GM21529 (cell line): Measurements from ENCODE around the gene CFP.

Experiments
- ATAC-seq: cut with Tn5 transposase; IDR thresholded peaks from one replicate; pipeline ENCODE4 v1.9.1; 2021; ENCODE audit not compliant: unreplicated experiment

CFP gene

DNA sequence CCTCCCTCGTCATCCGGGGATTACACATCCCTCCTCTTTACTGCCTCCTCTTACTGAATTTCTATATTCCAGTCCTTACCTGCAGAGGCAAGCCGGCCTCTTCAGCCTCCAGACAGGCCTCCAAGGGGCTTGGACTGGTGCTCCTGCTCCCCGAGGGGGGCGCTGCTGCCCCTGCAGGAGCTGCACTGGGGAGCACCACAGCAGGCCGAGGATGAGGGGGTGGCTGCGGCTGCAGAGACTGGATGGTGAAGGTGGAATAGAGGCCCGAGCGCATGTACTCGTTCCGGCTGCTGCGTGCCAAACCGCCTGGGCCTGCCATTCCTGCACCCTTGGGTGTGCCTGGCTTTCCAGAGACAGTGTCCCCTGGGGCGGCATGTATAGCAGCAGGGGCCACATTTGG lies 9.1 kb upstream of the CFP start:
- ATAC-seq = no peak

DNA sequence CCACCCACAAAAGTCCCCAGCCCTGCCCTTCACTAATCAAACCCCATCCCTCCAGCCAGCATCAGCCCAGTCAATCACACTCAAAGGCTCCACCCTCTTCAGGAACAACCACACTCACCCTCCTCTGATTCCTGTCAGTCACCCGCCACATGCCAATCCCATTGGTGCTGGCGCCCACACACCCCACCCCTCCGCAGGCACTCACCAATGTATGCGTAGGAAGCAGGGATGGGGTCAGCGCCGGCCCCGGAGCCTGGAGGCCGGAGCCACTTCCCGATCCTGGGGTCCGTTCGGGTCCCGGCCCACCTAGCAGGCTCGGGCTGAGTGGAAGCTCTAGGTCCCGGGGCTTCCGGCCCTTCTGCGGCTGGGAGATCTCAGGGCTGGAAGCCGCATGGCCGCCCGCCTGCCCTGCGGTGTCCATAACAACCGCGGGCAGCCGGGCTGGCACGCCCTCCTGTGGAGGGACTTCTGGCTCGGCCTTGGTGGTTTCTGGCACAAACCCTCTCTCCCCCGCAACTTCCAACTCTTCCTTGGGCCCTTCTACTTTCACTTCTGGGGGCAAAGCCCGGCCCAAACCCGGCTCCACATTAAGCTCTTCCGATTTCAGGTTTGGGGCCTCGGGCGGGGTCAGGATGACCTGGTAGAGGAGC lies 7.9 kb upstream of the CFP start:
- no peak for ATAC-seq

DNA sequence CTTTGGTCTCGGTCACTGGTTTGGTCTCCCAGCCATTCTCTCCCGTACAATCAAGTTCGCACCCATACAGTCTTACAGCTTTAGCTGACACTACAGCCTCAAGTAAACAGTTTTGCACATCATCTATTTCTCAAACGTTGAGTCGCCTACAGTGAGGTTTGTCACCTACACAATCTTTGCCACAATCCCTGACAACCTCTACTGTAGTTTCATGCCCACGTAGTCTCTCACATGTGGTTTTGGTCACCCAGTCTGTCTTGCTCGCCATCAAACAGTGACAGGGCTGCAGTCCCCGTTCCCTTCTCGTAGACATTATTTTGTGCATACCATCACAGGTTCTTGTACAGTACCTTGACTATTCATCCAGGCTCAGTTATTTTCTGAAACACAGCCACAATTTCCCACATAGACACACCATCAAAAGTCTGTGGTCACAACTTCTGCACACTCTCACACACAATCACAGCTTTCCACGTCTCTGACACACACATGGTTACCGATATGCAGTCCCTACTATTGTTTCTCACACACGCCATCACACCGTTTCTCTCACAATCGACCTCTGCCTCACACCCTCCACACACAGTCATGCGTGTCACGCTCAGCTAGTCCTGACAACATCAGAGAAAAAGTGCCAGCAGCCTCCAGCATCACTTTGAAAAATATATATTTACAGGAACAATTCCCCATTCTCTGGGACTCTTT lies 5.3 kb upstream of the CFP start:
- ATAC-seq = no peak

DNA sequence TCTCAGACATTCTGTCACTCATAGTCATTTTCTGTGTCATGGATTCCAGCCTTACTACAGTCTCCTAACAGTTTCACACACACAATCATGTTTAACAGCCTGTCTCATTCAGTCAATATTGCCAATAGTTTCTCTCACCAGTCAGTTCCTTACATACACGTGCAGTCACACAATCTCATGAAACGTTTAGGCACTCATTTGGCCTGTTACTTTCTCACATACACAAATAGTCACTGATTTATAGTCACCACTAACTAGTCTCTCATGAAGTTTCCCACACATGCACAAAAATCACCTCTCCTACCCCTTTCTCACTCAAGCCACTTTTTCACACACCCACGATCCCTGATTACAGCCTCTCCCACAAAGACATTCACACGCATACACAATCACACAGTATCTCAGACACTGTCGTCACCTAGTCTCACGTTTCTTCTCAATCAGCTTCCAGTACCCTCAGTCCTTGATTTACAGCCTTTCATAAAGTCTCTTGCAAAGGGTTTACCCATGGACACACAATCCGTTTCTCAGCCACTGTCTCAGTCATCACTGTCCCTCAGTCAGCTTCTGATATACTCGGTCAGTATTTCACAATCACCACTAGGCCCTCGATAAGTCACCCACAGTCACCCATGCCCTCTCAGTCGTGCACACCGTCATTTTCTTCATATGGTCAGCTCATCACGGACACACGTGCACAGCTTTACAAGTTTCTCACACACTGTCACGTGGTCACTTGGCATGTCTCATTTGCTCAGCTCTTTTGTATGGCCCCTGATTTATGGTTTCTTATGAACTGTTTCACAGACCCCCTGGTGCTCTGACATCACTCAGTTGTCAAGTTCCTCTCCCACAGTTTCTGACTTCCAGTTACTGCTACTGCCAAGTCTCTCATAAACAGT lies 4.2 kb upstream of the CFP start:
- ATAC-seq = no peak

DNA sequence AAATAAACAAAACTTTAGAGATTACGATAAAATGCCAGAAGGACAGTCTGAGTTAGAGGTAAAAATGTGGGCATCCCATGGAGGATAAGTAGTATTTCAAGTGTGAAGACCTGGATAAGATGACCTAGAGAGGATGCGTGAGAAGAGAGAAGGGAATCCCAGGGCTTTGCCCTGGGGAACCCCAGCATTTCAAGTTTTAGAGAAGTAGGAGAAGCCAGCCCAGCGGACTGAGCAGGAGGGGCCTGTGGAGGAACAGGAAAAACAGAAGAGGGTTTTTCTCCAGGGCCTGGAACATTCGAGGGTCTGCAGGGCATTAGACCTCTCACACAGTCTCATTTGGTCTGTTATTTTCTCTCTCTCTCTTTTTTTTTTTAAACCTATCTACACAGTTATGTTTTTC lies 2.9 kb upstream of the CFP start:
- no peak for ATAC-seq

DNA sequence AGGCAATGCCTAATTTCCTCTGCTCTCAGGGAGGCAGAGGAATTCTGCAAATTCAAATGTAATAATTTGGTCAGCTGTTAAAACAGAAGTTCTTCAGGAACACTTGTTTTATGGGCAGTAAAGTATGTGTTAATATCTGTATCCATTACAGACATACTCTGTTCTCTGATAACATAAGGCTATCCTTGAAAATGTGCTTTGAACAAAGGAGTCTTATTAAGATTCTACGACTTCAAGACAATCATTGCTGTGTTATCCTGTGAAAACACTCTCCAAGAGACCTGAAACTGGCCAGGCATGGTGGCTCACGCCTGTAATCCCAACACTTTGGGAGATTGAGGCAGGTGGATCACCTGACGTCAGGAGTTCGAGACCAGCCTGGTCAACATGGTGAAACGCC lies 1.9 kb upstream of the CFP start:
- no peak for ATAC-seq

DNA sequence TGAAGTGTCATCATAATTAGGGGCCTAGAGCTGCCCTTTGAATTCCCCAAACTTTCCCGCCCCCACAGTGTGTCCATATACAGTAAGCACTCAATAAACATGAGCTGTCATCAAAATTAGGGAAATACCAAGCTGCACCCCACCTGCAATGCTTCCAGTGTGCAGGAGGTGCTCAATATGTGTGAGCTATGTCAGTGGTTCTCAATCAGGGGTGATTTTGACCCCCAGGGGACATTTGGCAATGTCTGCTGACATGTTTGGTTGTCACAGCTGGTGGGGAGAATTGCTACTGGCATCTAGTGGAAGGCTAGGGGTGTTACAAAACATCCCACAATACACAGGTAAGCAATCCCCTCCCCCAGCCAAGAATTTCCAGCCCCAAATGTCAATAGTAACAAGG lies 748 bp downstream of the CFP start:
- ATAC-seq = no peak

DNA sequence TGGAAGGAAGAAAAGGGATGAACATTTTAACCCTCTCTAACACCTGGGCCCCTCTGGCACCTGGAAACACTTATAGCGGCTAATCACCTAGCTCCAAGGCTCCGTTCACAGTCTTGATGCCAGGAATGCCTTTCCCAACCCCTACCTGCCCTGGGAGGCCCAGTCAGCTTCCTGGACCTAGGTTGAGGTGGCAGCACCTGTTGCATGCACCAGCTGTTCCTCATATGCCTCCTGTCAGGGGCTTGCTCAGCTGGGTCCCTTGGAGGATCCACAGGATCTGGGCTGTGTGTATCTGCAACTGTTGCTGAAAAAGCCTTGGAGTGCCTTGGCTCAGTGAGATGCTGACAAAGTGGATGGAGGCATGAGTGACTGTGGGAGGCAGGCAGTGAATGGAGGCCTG lies 4.4 kb downstream of the CFP start:
- ATAC-seq = no peak

DNA sequence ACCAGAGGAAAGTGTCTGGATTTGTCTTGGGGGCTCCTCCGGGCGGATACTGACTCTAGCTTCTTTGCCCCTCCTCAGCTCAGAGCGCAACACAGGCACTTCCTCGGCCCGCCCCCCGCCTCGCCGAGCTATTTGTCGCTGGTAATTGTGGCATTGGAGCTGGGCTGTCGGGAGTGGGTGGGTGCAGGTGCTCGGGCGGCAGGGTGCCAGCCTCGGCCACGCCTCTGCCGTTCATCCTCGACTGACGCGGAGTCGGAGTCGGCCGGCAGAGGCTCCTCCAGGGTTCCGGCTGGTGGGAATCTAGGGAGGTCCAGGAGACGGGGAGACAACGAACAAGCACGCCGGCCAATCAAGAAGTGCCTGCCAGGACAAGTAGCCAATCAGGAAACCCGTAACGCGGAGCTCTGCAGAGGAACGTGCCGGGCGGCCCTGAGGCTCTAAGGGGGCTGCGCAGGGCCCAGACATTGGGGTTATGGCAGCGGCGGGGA lies 6.1 kb downstream of the CFP start:
- ATAC-seq = no peak

DNA sequence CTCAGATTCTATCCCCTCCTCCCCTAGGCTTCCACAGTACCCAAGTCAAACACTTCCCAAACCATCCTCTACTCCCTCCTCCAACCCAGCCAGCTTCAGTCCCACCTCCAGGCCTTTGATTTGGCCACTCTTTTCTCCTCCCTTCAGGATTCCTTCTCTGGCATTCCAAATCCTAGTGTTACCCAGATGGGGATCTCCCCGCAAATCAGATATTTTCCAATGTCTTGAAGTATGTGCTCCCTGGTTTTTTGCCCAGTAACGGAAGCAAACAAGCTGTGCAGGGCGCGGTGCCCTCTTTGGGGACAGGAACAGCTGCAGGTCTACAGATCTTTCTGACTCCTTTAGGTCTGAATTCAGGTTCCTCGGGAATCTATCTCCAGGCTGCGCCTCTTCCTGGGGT lies 7.9 kb downstream of the CFP start:
- no peak for ATAC-seq

DNA sequence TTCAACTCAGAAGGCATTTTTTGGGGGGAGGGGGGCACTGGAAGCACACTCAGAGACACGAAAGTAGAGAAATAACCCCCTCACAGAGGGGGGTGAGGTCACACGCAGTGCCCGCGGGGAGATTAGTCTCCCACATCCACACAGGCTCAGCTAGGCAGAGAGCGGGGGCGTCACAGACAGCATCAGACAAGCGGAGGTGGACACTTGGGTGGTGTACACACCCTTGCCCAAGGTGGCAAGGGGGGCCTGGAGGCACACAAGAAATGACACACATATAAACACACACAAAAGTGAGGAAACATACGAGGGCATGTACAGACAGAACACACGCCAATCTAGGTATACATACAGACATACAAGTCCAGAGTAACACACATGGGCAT lies 9.4 kb downstream of the CFP start:
- no peak for ATAC-seq

DNA sequence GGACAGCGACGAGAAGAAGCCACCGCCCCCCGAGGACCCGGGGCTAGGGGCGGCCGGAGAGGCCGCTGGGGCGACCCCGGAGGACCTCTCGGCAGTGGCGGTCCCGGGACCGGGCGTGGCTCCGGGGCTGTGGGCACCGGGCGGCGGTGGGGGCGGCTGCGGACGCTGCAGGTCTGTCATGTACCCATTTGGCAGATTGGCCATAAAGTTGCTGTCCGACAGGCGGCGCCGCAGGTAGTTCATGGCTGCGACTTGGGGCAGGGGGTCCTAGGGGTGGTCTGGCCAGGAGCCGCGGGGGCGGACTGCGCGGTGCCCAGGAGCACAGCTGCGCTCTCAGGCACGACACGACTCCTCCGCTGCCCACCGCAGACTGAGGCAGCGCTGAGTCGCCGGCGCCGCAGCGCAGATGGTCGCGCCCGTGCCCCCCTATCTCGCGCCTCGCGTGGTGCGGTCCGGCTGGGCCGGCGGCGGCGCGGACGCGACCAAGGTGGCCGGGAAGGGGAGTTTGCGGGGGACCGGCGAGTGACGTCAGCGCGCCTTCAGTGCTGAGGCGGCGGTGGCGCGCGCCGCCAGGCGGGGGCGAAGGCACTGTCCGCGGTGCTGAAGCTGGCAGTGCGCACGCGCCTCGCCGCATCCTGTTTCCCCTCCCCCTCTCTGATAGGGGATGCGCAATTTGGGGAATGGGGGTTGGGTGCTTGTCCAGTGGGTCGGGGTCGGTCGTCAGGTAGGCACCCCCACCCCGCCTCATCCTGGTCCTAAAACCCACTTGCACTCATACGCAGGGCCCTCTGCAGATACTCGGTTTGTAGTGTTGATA lies 10.0 kb downstream of the CFP start, which contains the start of gene SYN1:
SYN1 (minus strand) TSS at position 372 of the 817 bp plus-strand sequence; CDS start at position 243, 129 bp downstream.
- peak; percentile 59 for ATAC-seq

DNA sequence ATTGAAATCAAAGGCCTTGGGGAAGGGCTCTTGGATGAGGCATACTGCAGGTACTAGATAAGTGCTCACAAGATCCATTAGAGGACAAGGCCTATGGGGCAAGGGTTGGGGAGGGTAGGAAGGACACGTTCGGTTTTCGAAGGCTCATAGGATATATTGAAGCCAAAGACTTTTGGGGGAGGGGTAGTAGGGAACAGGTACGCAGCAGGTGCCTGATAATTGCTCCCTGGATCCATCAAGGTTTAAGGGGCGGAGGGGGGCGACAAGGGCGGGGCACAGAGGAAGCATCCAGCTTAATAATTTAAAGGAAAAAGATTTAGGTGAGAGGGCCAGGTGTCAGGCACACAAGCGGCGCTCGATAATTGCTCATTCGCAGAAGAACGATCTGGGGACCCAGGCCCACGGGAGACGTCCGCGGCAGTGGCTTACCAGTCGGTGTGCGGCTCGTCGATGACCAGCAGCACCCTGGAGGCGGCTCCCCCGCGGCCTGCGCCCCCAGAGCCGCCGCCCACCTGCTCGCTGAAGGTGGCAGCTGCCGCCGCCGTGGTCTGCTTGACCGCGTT lies 10.7 kb downstream of the CFP start:
- no peak for ATAC-seq

DNA sequence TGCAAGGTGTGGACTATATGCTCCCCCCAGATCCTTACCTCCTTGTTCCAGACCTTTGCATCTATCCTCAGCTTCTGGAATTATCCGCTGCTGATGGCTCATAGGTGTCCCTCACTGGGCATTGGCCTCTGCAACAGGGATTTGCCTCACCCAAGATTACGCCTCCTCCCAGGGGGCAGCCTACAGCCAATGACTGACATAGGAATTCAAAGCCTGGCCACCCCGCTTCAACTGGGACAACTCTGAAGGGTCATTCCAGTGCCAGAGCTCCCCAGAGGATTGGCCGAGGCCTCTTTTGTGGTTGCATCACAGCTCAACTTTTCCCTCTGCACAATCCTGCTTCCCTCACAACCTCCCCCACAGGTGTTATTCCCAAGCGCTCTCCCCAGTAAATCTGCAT lies 15.1 kb downstream of the CFP start:
- ATAC-seq = no peak

DNA sequence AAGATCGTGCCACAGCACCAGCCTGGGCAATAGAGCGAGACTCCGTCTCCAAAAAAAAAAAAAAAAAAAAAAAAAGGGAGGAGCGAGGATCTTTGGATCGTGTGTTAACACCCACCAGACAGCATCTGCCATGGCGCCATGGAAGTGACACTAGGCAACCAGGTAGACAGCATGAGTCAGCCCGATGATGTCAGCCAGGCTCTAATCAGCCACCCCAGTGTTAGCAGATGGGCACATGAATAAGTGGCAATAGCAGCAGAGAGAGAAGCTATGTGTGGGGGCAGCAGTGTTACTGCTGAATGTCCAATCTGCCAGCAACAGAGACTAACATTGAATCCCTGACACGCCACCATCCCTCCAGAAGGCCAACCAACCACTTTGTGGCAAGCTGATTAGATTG lies 16.6 kb downstream of the CFP start:
- no peak for ATAC-seq

DNA sequence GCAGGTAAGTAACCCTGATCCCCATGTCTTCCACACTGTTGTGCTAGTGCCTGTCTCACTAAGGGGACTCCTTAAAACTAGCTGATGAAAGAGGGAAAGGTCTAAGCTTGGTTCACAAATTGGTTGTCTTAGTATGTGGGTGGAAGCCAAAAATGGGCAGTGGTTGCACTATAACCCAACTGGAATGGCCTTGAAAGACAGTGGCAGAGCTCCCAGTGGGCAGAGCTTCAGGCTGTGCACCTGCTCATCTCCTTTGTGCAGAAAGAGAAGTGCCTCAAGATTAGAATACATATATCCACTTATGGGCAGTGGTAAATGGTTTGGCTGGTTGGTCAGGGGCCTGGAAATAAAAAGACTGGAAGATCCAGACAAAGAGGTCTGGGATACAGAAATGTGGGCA lies 17.3 kb downstream of the CFP start:
- ATAC-seq = no peak

DNA sequence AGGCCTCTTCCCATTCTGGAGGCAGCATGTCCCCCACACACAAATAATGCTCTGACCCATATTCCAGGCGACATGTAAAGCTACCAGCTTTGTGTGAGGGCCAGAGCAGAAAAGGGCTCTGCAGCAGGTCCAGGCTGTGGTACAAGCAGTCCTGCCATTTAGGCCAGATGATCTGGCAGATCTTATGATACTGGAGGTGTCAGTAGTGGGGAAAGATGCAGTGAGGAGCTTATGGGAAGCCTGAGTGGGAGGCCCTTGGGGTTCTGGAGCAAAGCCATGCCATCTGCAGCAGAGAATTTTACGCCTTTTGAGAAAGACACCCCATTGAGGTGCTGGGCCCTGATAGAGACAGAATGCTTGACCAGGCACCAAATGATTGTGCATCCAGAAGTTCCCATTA lies 17.8 kb downstream of the CFP start:
- no peak for ATAC-seq

DNA sequence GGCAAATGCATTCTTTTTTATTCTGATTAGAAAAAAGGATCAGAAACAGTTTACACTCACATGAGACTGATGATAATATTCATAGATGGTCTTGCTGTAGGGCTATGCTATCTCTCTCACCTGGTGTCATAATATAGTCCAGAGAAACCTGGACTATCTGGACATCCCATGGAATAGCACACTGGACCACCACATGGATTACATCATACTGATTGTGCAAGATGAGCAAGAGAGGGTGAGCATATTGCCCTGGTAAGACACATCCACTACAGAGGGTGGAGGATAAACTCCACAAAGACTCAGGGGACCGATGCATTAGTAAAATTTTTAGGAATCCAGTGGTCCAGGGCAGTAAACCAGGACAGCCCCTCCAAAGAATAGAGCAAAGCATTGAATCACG lies 18.2 kb downstream of the CFP start:
- ATAC-seq = no peak

DNA sequence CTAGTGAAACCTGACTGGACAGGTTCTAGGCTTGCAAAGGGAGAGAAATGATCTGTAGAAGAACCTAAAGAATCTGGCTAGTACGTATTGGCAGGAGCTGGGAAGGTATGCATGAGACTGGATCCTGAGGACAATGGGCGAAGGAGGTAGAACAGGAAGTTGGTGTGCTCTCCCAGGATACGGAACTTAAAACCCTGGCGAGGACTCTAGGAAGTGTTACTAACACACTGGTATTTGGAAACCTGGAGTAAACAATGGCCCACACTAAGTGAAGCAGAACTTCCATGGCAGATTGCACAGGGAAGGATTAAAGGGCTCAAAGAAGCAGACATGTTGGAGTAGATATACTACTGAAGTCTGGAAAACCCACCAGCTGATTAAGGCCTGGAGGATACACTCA lies 19.2 kb downstream of the CFP start:
- no peak for ATAC-seq

DNA sequence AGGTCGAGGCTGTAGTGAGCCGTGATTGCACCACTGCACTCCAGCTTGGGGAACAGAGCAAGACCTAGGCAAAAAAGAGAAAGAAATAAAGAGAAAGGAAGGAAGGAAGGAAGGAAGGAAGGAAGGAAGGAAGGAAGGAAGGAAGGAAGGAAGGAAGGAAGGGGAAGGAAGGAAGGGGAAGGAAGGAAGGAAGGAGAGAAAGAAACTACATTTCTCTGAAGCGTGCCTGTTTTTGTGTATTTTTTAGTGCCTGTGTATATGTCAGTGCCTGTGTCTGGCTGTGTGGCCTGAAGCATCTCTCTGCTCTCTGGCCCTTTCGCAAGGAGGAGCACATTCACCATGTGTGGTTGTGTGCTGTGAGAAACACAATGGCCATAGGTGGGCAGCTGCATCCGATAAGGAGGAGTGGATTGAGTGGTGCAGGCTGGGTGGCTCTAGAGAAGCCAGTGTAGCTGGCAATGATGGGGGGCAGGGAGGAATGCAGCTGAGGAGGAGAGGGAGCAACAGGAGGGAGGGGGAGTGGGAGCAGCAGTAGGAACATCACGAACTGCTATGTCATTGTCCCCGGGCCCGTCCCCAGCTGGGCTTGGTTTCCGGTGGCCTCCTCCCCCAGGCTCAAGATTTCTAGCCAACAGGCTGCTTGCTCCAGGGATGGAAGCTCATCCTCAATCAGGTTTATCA lies 21.5 kb downstream of the CFP start:
- no peak for ATAC-seq
